HepG2 (cell line): ENCODE measurements around the gene BRCA1. TPM values are rescaled to one million over a fixed set of nuclear protein-coding genes. Genes with fewer than 3 reads are reported as not detected.

Experiments used
- BORCS8-MEF2B ChIP-seq: sonication (generic); formaldehyde crosslinking; IDR thresholded peaks from 2 replicates; pipeline ENCODE4 v1.8.0; 2022; ENCODE audit warnings: mild to moderate bottlenecking, missing genetic modification reagents
- FOXP1 ChIP-seq, 2 experiments: fragments of 450-650 bp in 1 of 2; IDR thresholded peaks; 2 replicates each; pipeline ENCODE4 v1.6.1; 2017 to 2018; ENCODE audit warnings: antibody characterized with exemption in 1 of 2
- HOXA9 ChIP-seq: sonication (generic); formaldehyde crosslinking; IDR thresholded peaks from 2 replicates; pipeline ENCODE4 v1.8.1; 2022; ENCODE audit warnings: missing genetic modification reagents, mild to moderate bottlenecking, moderate library complexity, borderline replicate concordance
- IRX3 ChIP-seq: sonication (generic); formaldehyde crosslinking; IDR thresholded peaks from 2 replicates; pipeline ENCODE4 v1.8.1; 2023; ENCODE audit warnings: mild to moderate bottlenecking, low read depth, missing genetic modification reagents, borderline replicate concordance
- PRPF4 ChIP-seq: fragments of 200-400 bp; formaldehyde crosslinking; IDR thresholded peaks from 2 replicates; pipeline ENCODE4 v1.6.1; 2016; ENCODE audit warnings: low read length, low read depth; ENCODE audit not compliant: poor library complexity, severe bottlenecking
- ZC3H13 ChIP-seq: sonication (generic); formaldehyde crosslinking; IDR thresholded peaks from 2 replicates; pipeline ENCODE4 v1.8.1; 2023; ENCODE audit warnings: mild to moderate bottlenecking, missing genetic modification reagents, moderate library complexity
- ZNF232 ChIP-seq: sonication (generic); formaldehyde crosslinking; IDR thresholded peaks from 2 replicates; pipeline ENCODE4 v1.4.0; 2020; ENCODE audit warnings: missing genetic modification reagents, borderline replicate concordance
- ZNF343 ChIP-seq: sonication (generic); formaldehyde crosslinking; IDR thresholded peaks from 2 replicates; pipeline ENCODE4 v1.4.0; 2020; ENCODE audit warnings: mild to moderate bottlenecking, missing genetic modification reagents
- ZNF414 ChIP-seq: sonication (generic); formaldehyde crosslinking; IDR thresholded peaks from 2 replicates; pipeline ENCODE4 v1.5.0; 2020; ENCODE audit warnings: missing genetic modification reagents
- polyA plus RNA-seq, 8 experiments: library from polyadenylated mRNA; depleted of rRNA in 3 of 8; stranded (reverse) in 7 of 8; unstranded in 1 of 8; fragments of >200 nt; fragmentation: Illumina TruSeq in 4 of 8; extraction: Trizol in 4 of 8; gene quantifications; 2 replicates each; pipeline versions ENCODE4 v1.2.1 to v1.2.3, GENCODE V29; 2011 to 2016; ENCODE audit warnings: low read depth in 4 of 8, missing spikeins in 1 of 8, mixed read lengths in 1 of 8; ENCODE audit not compliant: insufficient read depth in 1 of 8
- total RNA-seq, 5 experiments: library from RNA; depleted of rRNA; stranded (reverse); fragments of >200 nt; fragmentation: Illumina TruSeq; extraction: Trizol; gene quantifications; 2 replicates each; pipeline ENCODE4 v1.2.3, GENCODE V29; 2016; ENCODE audit warnings: low read depth in 1 of 5
- TF ChIP-seq, protein P1 (sequence below), 2 experiments: fragments of 450-650 bp in 1 of 2; sonication (generic) in 1 of 2; formaldehyde crosslinking in 1 of 2; IDR thresholded peaks; 2 replicates each; pipeline versions ENCODE4 v1.6.1 to v1.8.0; 2016 to 2022; ENCODE audit warnings: antibody characterized with exemption in 1 of 2, mild to moderate bottlenecking in 1 of 2, missing genetic modification reagents in 1 of 2
- TF ChIP-seq, protein P2 (sequence below): sonication (generic); formaldehyde crosslinking; IDR thresholded peaks from 2 replicates; pipeline ENCODE4 v1.5.0; 2020; ENCODE audit warnings: mild to moderate bottlenecking, missing genetic modification reagents, borderline replicate concordance
- TF ChIP-seq, protein P3 (sequence below): sonication (generic); formaldehyde crosslinking; IDR thresholded peaks from 2 replicates; pipeline ENCODE4 v1.8.0; 2022; ENCODE audit warnings: missing genetic modification reagents, low read depth, mild to moderate bottlenecking, borderline replicate concordance

The BRCA1 gene
- total and polyA plus RNA-seq, 2 of the 13 experiments (the other 11 are each of a cell fraction or from before 2014, with no cell fraction given): 13.3 to 37.5 TPM

GRCh38 chr17:43006639-43007551 lies 118.3 kb downstream of the BRCA1 start, which contains the start of gene IFI35 (continued):
- TF ChIP-seq, protein P1, sequence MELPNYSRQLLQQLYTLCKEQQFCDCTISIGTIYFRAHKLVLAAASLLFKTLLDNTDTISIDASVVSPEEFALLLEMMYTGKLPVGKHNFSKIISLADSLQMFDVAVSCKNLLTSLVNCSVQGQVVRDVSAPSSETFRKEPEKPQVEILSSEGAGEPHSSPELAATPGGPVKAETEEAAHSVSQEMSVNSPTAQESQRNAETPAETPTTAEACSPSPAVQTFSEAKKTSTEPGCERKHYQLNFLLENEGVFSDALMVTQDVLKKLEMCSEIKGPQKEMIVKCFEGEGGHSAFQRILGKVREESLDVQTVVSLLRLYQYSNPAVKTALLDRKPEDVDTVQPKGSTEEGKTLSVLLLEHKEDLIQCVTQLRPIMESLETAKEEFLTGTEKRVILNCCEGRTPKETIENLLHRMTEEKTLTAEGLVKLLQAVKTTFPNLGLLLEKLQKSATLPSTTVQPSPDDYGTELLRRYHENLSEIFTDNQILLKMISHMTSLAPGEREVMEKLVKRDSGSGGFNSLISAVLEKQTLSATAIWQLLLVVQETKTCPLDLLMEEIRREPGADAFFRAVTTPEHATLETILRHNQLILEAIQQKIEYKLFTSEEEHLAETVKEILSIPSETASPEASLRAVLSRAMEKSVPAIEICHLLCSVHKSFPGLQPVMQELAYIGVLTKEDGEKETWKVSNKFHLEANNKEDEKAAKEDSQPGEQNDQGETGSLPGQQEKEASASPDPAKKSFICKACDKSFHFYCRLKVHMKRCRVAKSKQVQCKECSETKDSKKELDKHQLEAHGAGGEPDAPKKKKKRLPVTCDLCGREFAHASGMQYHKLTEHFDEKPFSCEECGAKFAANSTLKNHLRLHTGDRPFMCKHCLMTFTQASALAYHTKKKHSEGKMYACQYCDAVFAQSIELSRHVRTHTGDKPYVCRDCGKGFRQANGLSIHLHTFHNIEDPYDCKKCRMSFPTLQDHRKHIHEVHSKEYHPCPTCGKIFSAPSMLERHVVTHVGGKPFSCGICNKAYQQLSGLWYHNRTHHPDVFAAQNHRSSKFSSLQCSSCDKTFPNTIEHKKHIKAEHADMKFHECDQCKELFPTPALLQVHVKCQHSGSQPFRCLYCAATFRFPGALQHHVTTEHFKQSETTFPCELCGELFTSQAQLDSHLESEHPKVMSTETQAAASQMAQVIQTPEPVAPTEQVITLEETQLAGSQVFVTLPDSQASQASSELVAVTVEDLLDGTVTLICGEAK (IDR thresholded peaks at IDR 0.05): no peak
- TF ChIP-seq, protein P1 (CRISPR knock-in tag; IDR thresholded peaks at IDR 0.05): peak; percentile 61; the same call in 1 of the 2 replicates
- TF ChIP-seq ZC3H13 (no peak), ZNF414 (peak; percentile 51; the same call in 1 of the 2 replicates), ZNF343 (CRISPR knock-in tag) (0 out of 2 replicates have a peak, but pooled peaks have one; percentile 33), ZNF232 (CRISPR knock-in tag) (no peak), FOXP1 (IDR thresholded peaks at IDR 0.05) (no peak), FOXP1 (CRISPR knock-in tag; IDR thresholded peaks at IDR 0.05) (no peak), HOXA9 (CRISPR knock-in tag) (no peak), IRX3 (CRISPR knock-in tag) (no peak), BORCS8-MEF2B (CRISPR knock-in tag) (no peak), PRPF4 (no peak)
- TF ChIP-seq, protein P2, sequence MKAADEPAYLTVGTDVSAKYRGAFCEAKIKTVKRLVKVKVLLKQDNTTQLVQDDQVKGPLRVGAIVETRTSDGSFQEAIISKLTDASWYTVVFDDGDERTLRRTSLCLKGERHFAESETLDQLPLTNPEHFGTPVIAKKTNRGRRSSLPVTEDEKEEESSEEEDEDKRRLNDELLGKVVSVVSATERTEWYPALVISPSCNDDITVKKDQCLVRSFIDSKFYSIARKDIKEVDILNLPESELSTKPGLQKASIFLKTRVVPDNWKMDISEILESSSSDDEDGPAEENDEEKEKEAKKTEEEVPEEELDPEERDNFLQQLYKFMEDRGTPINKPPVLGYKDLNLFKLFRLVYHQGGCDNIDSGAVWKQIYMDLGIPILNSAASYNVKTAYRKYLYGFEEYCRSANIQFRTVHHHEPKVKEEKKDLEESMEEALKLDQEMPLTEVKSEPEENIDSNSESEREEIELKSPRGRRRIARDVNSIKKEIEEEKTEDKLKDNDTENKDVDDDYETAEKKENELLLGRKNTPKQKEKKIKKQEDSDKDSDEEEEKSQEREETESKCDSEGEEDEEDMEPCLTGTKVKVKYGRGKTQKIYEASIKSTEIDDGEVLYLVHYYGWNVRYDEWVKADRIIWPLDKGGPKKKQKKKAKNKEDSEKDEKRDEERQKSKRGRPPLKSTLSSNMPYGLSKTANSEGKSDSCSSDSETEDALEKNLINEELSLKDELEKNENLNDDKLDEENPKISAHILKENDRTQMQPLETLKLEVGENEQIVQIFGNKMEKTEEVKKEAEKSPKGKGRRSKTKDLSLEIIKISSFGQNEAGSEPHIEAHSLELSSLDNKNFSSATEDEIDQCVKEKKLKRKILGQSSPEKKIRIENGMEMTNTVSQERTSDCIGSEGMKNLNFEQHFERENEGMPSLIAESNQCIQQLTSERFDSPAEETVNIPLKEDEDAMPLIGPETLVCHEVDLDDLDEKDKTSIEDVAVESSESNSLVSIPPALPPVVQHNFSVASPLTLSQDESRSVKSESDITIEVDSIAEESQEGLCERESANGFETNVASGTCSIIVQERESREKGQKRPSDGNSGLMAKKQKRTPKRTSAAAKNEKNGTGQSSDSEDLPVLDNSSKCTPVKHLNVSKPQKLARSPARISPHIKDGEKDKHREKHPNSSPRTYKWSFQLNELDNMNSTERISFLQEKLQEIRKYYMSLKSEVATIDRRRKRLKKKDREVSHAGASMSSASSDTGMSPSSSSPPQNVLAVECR: peak; percentile 66; the same call in 1 of the 2 replicates
- TF ChIP-seq, protein P3, sequence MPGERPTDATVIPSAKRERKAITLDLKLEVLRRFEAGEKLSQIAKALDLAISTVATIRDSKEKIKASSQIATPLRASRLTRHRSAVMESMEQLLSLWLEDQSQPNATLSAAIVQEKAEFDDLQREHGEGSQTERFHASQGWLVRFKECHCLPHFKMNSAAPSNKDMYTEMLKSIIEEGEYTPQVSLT (CRISPR knock-in tag): no peak
